ENCODE results near the gene GAGE10. TPM values are rescaled to one million over a fixed set of nuclear protein-coding genes. Genes with fewer than 3 reads are reported as not detected.

The GAGE10 gene
- total and polyA plus RNA-seq, 2 of the 8 experiments (the other 6 are each of a cell fraction or from before 2014, with no cell fraction given), result not detected

- H3K4me2 ChIP-seq (ENCODE audit: insufficient read depth in 1 of 2, low read depth in 2 of 2, low read length in 2 of 2), result no peak overlapping the region
- H3K9ac ChIP-seq (replicated peaks in 1 of 4; ENCODE audit: extremely low read depth in 1 of 4, low read depth in 3 of 4, low read length in 3 of 4), result no peak overlapping the region
- no peaks in the 10 kb centered on the region for H3K79me2 ChIP-seq (ENCODE audit: control insufficient read depth in 1 of 2, insufficient read depth in 2 of 2, low read length in 2 of 2)
- H2BK120ac ChIP-seq (replicated peaks; ENCODE audit: low read depth, low read length), result no peak overlapping the region
- H3K23ac ChIP-seq (ENCODE audit: insufficient read length), result no peak overlapping the region
- no peaks in the 10 kb centered on the region for H3K23me2 ChIP-seq (ENCODE audit: low read depth, low read length)
- H2BK5ac ChIP-seq (ENCODE audit: low read depth, low read length), result no peak overlapping the region
- no peak overlapping the region for H4K5ac ChIP-seq (ENCODE audit: insufficient read length, low read depth, low read length)
- H2BK12ac ChIP-seq (ENCODE audit: low read depth, low read length), result no peak overlapping the region
- H4K20me1 ChIP-seq (replicated peaks in 1 of 2; ENCODE audit: control insufficient read depth in 1 of 2, insufficient read depth in 2 of 2, low read length in 2 of 2), result no peaks in the 10 kb centered on the region
- no peak for DNase-seq (ENCODE audit: low read depth in 1 of 2, low spot score in 2 of 2)
- H3K4ac ChIP-seq (replicated peaks; ENCODE audit: insufficient read length, low read depth, low read length), result no peak overlapping the region
- no peaks in the 10 kb centered on the region for H3K36me3 ChIP-seq (ENCODE audit: control insufficient read depth in 2 of 4, insufficient read depth in 4 of 4, low read length in 3 of 4)
- H3K27me3 ChIP-seq (replicated peaks in 1 of 4; ENCODE audit: control insufficient read depth in 3 of 4, extremely low read depth in 1 of 4, insufficient read depth in 3 of 4, low read length in 3 of 4), result no peaks in the 10 kb centered on the region
- no peak overlapping the region for H2AK5ac ChIP-seq (ENCODE audit: low read depth, low read length)
- H3K14ac ChIP-seq (ENCODE audit: insufficient read length), result no peak overlapping the region
- 87% methylated on average over 7 of the region's 7 CpGs; no CpG with 5 or more reads in 1 of the 2 experiments for WGBS, 2 experiments (ENCODE audit: extremely low coverage in 1 of 2, insufficient coverage in 1 of 2, insufficient read length in 1 of 2, insufficient replicate concordance in 2 of 2, low coverage in 1 of 2, low lambda C conversion rate in 2 of 2, missing lambda C conversion rate in 1 of 2)
- H3K18ac ChIP-seq (ENCODE audit: extremely low read depth, low read length), result no peak overlapping the region
- no peak for FAIRE-seq
- no peak overlapping the region; the same call in 1 of the 2 replicates for H4K8ac ChIP-seq (ENCODE audit: extremely low read depth, insufficient read depth, low read length)
- ChIA-PET POLR2A (ENCODE audit: partially characterized antibody) (no interaction called here), CTCF (ENCODE audit: partially characterized antibody) (no interaction called here)
- H3K27ac ChIP-seq (ENCODE audit: low read depth, low read length), result no peak overlapping the region
- H2BK15ac ChIP-seq (ENCODE audit: low read length), result no peak overlapping the region
- H3K4me1 ChIP-seq (replicated peaks in 1 of 4; ENCODE audit: control insufficient read depth in 3 of 4, insufficient read depth in 4 of 4, low read length in 3 of 4), result no peaks in the 10 kb centered on the region
- no peaks in the 10 kb centered on the region for H3K9me3 ChIP-seq (ENCODE audit: insufficient read depth in 2 of 2, low read depth in 1 of 2, low read length in 1 of 2)
- no peak overlapping the region for H3K56ac ChIP-seq (replicated peaks; ENCODE audit: insufficient read length, low read depth, low read length)
- no peak overlapping the region for H4K91ac ChIP-seq (replicated peaks; ENCODE audit: insufficient read length, low read length)
- H3K79me1 ChIP-seq (ENCODE audit: low read depth, low read length), result no peaks in the 10 kb centered on the region
- no peak overlapping the region for H2BK20ac ChIP-seq (ENCODE audit: low read length)
- H2AFZ ChIP-seq (ENCODE audit: low read length), result no peak overlapping the region
- H3K4me3 ChIP-seq (ENCODE audit: extremely low read depth in 1 of 4, insufficient read depth in 2 of 4, low read depth in 3 of 4, low read length in 4 of 4), result no peak overlapping the region
- TF ChIP-seq CTCF (IDR thresholded peaks at IDR 0.05; ENCODE audit: control extremely low read depth in 1 of 3, insufficient read depth in 1 of 3, low read depth in 1 of 3, low read length in 3 of 3) (no peak), SAP30 (IDR thresholded peaks at IDR 0.05; ENCODE audit: insufficient read depth, insufficient replicate concordance, low read length) (no peak), HDAC2 (IDR thresholded peaks at IDR 0.05; ENCODE audit: borderline replicate concordance in 1 of 2, low read depth in 2 of 2, low read length in 2 of 2) (no peak), CBX5 (IDR thresholded peaks at IDR 0.05; ENCODE audit: low read depth, low read length) (no peak), USF2 (IDR thresholded peaks at IDR 0.05; ENCODE audit: low read length) (no peak), BCL11A (IDR thresholded peaks at IDR 0.05; ENCODE audit: low read depth in 2 of 2, low read length in 2 of 2) (no peak), TAF7 (optimal IDR thresholded peaks at IDR 0.05; ENCODE audit: borderline replicate concordance, low read depth, low read length) (no peak), CHD1 (IDR thresholded peaks at IDR 0.05; ENCODE audit: low read depth, low read length) (no peak), PHF8 (conservative IDR thresholded peaks at IDR 0.05; ENCODE audit: low read depth, low read length) (no peak)
Measured at GRCh38 chrX:49290215-49290614, 13.2 kb upstream of the GAGE10 start.

All from H1 (cell line).